Measurements from ENCODE around the gene PPARG. TPM values are rescaled to one million over a fixed set of nuclear protein-coding genes. Genes with fewer than 3 reads are reported as not detected.

The PPARG gene
- total and polyA plus RNA-seq, 9 donors: 12.8 to 53.6 (median 32.4) TPM

GRCh38 chr3:12392101-12392878, 103.4 kb downstream of the PPARG start:
- no peaks in the 10 kb centered on the region for H3K4me1 ChIP-seq (ENCODE audit: insufficient read depth)
- H3K27ac ChIP-seq: no peak overlapping the region
- no peaks in the 10 kb centered on the region for H3K9me3 ChIP-seq
- H3K27me3 ChIP-seq: no peaks in the 10 kb centered on the region
- intact Hi-C loops (cut with DNase I): no loop called here
- H3K4me3 ChIP-seq: no peak overlapping the region
- H3K36me3 ChIP-seq: no peaks in the 10 kb centered on the region
- TF ChIP-seq, protein P1, sequence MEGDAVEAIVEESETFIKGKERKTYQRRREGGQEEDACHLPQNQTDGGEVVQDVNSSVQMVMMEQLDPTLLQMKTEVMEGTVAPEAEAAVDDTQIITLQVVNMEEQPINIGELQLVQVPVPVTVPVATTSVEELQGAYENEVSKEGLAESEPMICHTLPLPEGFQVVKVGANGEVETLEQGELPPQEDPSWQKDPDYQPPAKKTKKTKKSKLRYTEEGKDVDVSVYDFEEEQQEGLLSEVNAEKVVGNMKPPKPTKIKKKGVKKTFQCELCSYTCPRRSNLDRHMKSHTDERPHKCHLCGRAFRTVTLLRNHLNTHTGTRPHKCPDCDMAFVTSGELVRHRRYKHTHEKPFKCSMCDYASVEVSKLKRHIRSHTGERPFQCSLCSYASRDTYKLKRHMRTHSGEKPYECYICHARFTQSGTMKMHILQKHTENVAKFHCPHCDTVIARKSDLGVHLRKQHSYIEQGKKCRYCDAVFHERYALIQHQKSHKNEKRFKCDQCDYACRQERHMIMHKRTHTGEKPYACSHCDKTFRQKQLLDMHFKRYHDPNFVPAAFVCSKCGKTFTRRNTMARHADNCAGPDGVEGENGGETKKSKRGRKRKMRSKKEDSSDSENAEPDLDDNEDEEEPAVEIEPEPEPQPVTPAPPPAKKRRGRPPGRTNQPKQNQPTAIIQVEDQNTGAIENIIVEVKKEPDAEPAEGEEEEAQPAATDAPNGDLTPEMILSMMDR (IDR thresholded peaks at IDR 0.05): no peak
- no peak for TF ChIP-seq POLR2A (IDR thresholded peaks at IDR 0.05)
- no peak for TF ChIP-seq EP300 (IDR thresholded peaks at IDR 0.05)
- 62 to 66% (median 65%) methylated on average over 8 of the region's 8 CpGs for WGBS, 3 donors
- DNase-seq: no peak

DNA sequence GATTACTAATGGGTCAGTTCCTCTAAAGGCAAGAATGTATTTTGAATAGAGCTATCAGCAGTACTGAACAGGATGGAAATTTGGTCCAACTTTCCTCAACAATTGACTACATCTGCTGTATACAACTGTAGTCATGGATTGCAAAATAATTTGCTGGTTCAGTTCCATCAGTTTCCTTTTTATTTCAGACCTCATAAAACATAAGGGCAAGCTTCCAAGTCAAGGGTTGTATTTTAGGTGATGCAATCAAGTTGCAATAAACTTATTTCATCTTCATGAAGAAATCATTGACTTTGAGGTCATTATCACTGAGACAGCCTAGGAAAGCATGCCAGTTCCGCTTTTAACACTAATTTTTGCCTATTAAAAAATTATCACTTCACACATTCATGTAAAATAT, 105.0 kb downstream of the PPARG start:
- no peak overlapping the region for H3K27ac ChIP-seq
- WGBS, 3 donors: 79 to 85% (median 82%) methylated on average over 1 of the region's 1 CpG
- TF ChIP-seq EP300 (IDR thresholded peaks at IDR 0.05) (no peak), POLR2A (IDR thresholded peaks at IDR 0.05) (no peak)
- TF ChIP-seq, protein P1 (IDR thresholded peaks at IDR 0.05): no peak
- no peak for DNase-seq
- H3K9me3 ChIP-seq: no peaks in the 10 kb centered on the region
- intact Hi-C loops (cut with DNase I): no loop called here
- no peak overlapping the region for H3K4me3 ChIP-seq
- no peaks in the 10 kb centered on the region for H3K27me3 ChIP-seq
- H3K36me3 ChIP-seq: no peaks in the 10 kb centered on the region
- no peaks in the 10 kb centered on the region for H3K4me1 ChIP-seq (ENCODE audit: insufficient read depth)

GRCh38 chr3:12394569-12395271, 105.8 kb downstream of the PPARG start:
- Histone ChIP-seq H3K9me3 (no peaks in the 10 kb centered on the region), H3K27ac (no peak overlapping the region), H3K36me3 (no peaks in the 10 kb centered on the region), H3K4me3 (no peak overlapping the region), H3K27me3 (no peaks in the 10 kb centered on the region), H3K4me1 (ENCODE audit: insufficient read depth) (no peaks in the 10 kb centered on the region)
- WGBS, 3 donors: 55 to 74% (median 56%) methylated on average over 4 of the region's 4 CpGs
- TF ChIP-seq, protein P1 (IDR thresholded peaks at IDR 0.05): no peak
- no peak for TF ChIP-seq EP300 (IDR thresholded peaks at IDR 0.05)
- no peak for TF ChIP-seq POLR2A (IDR thresholded peaks at IDR 0.05)
- no peak for DNase-seq
- intact Hi-C loops (cut with DNase I): no loop called here

- H3K36me3 ChIP-seq: no peaks in the 10 kb centered on the region
- no peak for DNase-seq
- H3K9me3 ChIP-seq: no peaks in the 10 kb centered on the region
- TF ChIP-seq POLR2A (IDR thresholded peaks at IDR 0.05) (no peak), EP300 (IDR thresholded peaks at IDR 0.05) (no peak)
- TF ChIP-seq, protein P1 (IDR thresholded peaks at IDR 0.05): no peak
- intact Hi-C loops (cut with DNase I): no loop called here
- H3K27me3 ChIP-seq: no peaks in the 10 kb centered on the region
- WGBS, 3 donors: 86 to 92% (median 88%) methylated on average over 5 of the region's 5 CpGs
- no peak overlapping the region for H3K27ac ChIP-seq
- no peak overlapping the region for H3K4me3 ChIP-seq
- H3K4me1 ChIP-seq (ENCODE audit: insufficient read depth): no peaks in the 10 kb centered on the region
Observed at GRCh38 chr3:12395349-12396012, 106.6 kb downstream of the PPARG start.
